Measurements from ENCODE around the gene PLCH2. TPM values are rescaled to one million over a fixed set of nuclear protein-coding genes. Genes with fewer than 3 reads are reported as not detected.

Gene PLCH2
- total RNA-seq, 1 donor from 2014 or later: not detected

GRCh38 chr1:2529784-2530512, 53.9 kb downstream of the PLCH2 start, which contains the start of gene HES5:
Gene HES5 (minus strand): TSS chr1:2530263. CDS start chr1:2530164, 99 bp downstream.
- Mint-ChIP-seq H3K36me3 (ENCODE audit: insufficient read depth) (no peaks in the 10 kb centered on the region), H3K27ac (no peak within 1 kb of the TSS), H3K27me3 (peaks cover 42% of the 10 kb centered on the region), H3K4me1 (ENCODE audit: low read depth) (peaks cover 10% of the 10 kb centered on the region), H3K9me3 (ENCODE audit: low read depth) (no peaks in the 10 kb centered on the region), H3K4me3 (ENCODE audit: low read depth) (no peak within 1 kb of the TSS)
- no peak for TF ChIP-seq CTCF (IDR thresholded peaks at IDR 0.05; ENCODE audit: unreplicated experiment)
- no peak for DNase-seq (ENCODE audit: low spot score, unreplicated experiment)

- no peak for TF ChIP-seq CTCF (IDR thresholded peaks at IDR 0.05; ENCODE audit: unreplicated experiment)
- H3K4me3 Mint-ChIP-seq (ENCODE audit: low read depth): no peak overlapping the region
- peaks cover 8% of the 10 kb centered on the region for H3K4me1 Mint-ChIP-seq (ENCODE audit: low read depth)
- H3K27ac Mint-ChIP-seq: no peak overlapping the region
- peaks cover 45% of the 10 kb centered on the region for H3K27me3 Mint-ChIP-seq
- H3K9me3 Mint-ChIP-seq (ENCODE audit: low read depth): no peaks in the 10 kb centered on the region
- no peak for DNase-seq (ENCODE audit: low spot score, unreplicated experiment)
- H3K36me3 Mint-ChIP-seq (ENCODE audit: insufficient read depth): no peaks in the 10 kb centered on the region
These were observed 54.6 kb downstream of the PLCH2 start for GRCh38 chr1:2530513-2531361.

GRCh38 chr1:2532485-2533160, 56.5 kb downstream of the PLCH2 start:
- TF ChIP-seq CTCF (IDR thresholded peaks at IDR 0.05; ENCODE audit: unreplicated experiment): no peak
- H3K4me3 Mint-ChIP-seq (ENCODE audit: low read depth): no peak overlapping the region
- H3K9me3 Mint-ChIP-seq (ENCODE audit: low read depth): no peaks in the 10 kb centered on the region
- no peak for DNase-seq (ENCODE audit: low spot score, unreplicated experiment)
- no peaks in the 10 kb centered on the region for H3K36me3 Mint-ChIP-seq (ENCODE audit: insufficient read depth)
- H3K27me3 Mint-ChIP-seq: peaks cover 48% of the 10 kb centered on the region
- peaks cover 6% of the 10 kb centered on the region for H3K4me1 Mint-ChIP-seq (ENCODE audit: low read depth)
- no peak overlapping the region for H3K27ac Mint-ChIP-seq

- no peaks in the 10 kb centered on the region for H3K36me3 Mint-ChIP-seq (ENCODE audit: insufficient read depth)
- H3K4me3 Mint-ChIP-seq (ENCODE audit: low read depth): no peak overlapping the region
- no peak for DNase-seq (ENCODE audit: low spot score, unreplicated experiment)
- H3K27me3 Mint-ChIP-seq: peaks cover 48% of the 10 kb centered on the region
- TF ChIP-seq CTCF (IDR thresholded peaks at IDR 0.05; ENCODE audit: unreplicated experiment): no peak
- no peak overlapping the region for H3K27ac Mint-ChIP-seq
- peaks cover 6% of the 10 kb centered on the region for H3K4me1 Mint-ChIP-seq (ENCODE audit: low read depth)
- H3K9me3 Mint-ChIP-seq (ENCODE audit: low read depth): no peaks in the 10 kb centered on the region
These were observed 57.3 kb downstream of the PLCH2 start for GRCh38 chr1:2533365-2533764.

- peaks cover 6% of the 10 kb centered on the region for H3K4me1 Mint-ChIP-seq (ENCODE audit: low read depth)
- peaks cover 43% of the 10 kb centered on the region for H3K27me3 Mint-ChIP-seq
- no peak overlapping the region for H3K27ac Mint-ChIP-seq
- DNase-seq (ENCODE audit: low spot score, unreplicated experiment): no peak
- no peaks in the 10 kb centered on the region for H3K36me3 Mint-ChIP-seq (ENCODE audit: insufficient read depth)
- no peak for TF ChIP-seq CTCF (IDR thresholded peaks at IDR 0.05; ENCODE audit: unreplicated experiment)
- no peaks in the 10 kb centered on the region for H3K9me3 Mint-ChIP-seq (ENCODE audit: low read depth)
- H3K4me3 Mint-ChIP-seq (ENCODE audit: low read depth): no peak overlapping the region
These were observed 58.2 kb downstream of the PLCH2 start for GRCh38 chr1:2534315-2534686.

Data from progenitor cell of endocrine pancreas (in vitro differentiated cells).